SK-N-DZ (cell line): ENCODE measurements around the gene ORC2.

Source experiments
- DNase-seq: peaks from one replicate; pipeline ENCODE4 v3.0.0-alpha.2; 2015; ENCODE audit warnings: low spot score
- small RNA-seq, 2 experiments: library from RNA; depleted of rRNA; stranded (forward); fragments of <200 nt; gene quantifications; one replicate each; pipeline ENCODE3, GENCODE V24; 2014

ORC2 gene

DNA sequence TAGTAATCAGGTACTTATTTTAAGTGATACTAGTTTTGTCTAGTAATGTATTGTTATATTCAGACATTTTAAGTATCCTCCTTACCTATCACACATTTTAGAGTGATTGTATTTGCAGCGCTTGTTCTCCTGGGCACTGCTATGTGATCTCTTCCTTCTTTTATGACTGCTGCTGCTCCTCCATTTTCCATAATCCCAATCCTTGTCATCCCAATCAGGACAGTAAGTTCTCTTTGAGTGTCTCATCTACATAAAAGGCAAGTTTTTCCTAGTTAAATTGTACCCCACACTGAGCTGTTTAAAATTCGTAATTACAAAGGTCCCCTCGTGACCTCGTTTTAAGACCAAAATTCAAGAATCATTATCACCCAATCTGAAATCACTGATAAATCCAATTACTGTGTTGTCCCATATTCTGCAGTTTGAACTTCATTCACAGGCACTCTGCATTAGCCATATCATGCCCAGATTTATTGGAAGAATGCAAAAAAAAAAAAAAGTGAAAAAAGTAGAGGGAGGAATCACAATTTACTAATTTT lies 101.8 kb downstream of the ORC2 start:
- no peak for DNase-seq

DNA sequence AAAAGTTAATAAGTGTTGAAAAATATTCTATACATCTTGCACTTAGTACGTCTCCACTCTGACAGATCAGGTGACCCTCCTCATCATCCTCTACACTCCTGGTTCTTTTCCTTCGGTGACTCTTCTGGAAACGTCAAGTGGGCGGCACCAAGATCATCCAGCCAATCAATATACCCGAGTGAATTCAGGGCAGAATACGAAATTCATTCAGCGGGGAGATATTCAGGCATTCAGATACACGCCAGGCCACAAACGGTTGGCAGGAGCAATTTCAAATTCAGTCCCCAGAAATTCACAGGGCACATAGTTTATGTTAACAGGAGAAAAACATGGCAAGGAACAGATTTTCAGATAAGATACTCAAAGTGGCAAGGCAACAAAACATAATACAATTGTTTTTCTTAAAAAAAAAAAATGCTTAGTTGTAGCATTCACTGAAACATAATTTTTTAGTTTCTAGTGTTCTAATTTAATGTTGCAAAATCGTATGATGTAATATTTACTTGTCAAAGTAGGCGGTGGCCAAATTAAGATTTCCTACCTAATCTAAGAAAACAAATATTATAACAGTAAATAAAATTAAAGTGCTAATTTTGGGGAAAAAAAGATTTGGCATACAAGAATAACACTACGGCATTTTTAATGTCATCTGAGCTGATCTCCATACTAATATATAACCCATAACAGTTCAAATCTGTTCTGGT lies 103.2 kb downstream of the ORC2 start:
- DNase-seq = no peak

Small RNA genes within 50 kb of the gene (small RNA-seq; reads per million reads assigned to genes)
- gene RF00019 = 0 reads per million in 2 experiments
- 0 reads per million in 2 experiments for gene RNU6-312P
- gene RNU6-762P = 0 reads per million in 2 experiments
